Fibroblast of skin of left quadriceps (primary cell): ENCODE data around the gene DOCK4.
"Not testable (repeated sequence)": the region's sequence is repeated elsewhere in the genome, so short reads cannot be mapped to it uniquely, and the experiment has no call there.

Source experiments
- DNase-seq, 2 experiments: peaks; one replicate each; pipeline ENCODE4 v3.0.0-alpha.2; 2013; ENCODE audit warnings: low read depth in 2 of 2

The DOCK4 gene

DNA sequence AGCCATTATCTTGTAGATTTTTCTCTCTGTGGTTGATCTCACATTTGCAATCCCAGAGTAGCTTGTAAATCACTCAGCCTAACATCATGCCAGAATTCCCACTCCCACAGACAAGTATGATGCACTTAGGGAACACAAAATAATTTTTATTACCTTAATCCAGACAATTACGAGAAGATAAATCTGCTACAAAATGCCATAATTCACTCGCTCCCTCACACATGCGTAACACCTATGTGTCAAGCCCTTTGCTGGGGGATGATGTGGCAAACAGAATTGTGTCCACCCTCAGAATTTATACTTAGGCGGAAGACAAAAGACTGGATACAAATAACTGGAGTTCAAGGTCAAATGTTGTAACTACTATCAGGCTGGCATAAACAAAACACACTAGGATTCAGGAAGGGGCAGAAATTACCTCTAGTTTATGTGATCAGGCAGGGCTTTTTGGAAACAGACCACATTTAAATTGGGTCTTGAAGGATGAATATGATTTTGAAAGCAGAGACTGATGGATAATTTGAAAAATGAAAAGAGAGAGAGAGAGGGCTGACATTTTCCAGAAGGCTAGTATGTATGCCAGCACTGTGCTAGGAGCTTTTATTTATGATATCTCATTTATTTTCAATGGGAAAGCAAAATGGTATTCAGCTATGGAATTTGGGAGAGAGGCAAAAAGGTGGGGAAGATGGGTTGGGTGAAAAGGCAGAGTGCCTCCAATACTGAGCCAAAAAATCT lies 69.8 kb downstream of the DOCK4 start:
- DNase-seq, result no peak

DNA sequence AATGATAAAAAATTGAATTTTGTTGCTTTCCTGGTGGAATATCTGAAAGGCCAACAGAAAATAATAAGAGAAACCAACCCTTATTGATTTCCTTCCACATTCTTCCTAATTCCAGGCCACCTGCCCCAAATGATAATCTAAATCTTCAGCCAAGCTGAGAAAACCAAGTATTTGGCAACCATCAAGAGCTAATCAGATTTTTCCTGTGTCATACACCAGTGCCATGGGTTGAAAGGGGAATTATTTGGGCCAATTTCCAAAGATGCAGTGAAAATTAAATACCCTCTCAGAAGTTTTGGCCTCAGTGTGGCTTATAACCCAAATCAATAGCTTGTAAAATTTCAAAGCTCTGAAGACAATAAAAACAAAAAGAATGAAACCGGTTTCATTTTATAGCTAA lies 70.4 kb downstream of the DOCK4 start:
- no peak for DNase-seq

- DNase-seq, result no peak
Observed at GRCh38 chr7:112134039-112134438, 72.2 kb downstream of the DOCK4 start.

DNA sequence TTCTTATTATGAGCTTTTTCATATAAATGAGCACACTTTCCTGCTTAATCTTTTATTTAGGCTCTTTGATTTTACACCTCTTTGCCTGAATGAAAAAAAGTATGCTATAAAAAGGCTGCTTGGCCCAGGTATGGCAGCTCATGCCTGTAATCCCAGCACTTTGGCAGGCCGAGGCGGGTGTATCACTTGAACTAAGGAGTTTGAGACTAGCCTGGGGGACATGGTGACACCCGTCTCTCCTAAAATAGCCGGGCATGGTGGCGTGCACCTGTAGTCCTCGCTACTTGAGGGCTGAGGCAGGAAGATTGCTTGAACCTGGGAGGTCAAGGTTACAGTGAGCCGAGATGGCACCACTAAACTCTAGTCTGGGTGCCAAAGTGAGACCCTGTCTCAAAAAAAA lies 72.9 kb downstream of the DOCK4 start:
- no peak for DNase-seq

GRCh38 chr7:112132051-112132694 lies 74.0 kb downstream of the DOCK4 start:
- no peak for DNase-seq

DNA sequence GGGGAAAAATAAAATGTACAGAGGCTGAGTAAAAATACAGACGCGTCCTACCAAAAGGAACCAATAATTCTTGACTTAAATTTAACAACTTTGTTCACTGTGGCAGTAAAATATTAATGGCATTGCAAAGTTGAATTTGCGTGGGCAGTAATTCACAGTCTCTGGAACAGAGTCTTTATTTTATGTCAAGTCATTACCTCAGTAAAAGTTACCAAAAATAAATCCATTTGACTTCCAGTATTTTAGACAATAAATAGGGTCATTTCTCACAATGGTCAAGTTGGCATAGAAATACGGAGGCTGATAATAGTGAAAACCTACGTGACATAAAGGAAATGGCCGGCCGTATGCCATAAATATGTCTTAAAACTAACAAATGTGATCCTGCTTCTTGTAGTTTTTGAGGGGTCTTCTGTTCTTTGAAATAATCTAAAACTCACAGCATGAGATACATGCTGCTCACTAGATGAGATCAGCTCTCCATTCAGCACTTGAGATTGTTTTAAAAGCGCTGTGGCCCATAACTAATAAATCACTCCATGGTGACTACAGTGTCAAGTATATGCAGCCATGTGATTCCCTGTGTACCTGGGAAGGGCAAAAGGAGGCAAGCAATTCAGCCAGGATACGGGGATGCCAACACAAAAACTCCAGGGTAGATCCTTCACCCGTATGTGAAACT lies 75.3 kb downstream of the DOCK4 start:
- DNase-seq, result no peak

GRCh38 chr7:112129655-112130323 lies 76.4 kb downstream of the DOCK4 start:
- no peak for DNase-seq

DNA sequence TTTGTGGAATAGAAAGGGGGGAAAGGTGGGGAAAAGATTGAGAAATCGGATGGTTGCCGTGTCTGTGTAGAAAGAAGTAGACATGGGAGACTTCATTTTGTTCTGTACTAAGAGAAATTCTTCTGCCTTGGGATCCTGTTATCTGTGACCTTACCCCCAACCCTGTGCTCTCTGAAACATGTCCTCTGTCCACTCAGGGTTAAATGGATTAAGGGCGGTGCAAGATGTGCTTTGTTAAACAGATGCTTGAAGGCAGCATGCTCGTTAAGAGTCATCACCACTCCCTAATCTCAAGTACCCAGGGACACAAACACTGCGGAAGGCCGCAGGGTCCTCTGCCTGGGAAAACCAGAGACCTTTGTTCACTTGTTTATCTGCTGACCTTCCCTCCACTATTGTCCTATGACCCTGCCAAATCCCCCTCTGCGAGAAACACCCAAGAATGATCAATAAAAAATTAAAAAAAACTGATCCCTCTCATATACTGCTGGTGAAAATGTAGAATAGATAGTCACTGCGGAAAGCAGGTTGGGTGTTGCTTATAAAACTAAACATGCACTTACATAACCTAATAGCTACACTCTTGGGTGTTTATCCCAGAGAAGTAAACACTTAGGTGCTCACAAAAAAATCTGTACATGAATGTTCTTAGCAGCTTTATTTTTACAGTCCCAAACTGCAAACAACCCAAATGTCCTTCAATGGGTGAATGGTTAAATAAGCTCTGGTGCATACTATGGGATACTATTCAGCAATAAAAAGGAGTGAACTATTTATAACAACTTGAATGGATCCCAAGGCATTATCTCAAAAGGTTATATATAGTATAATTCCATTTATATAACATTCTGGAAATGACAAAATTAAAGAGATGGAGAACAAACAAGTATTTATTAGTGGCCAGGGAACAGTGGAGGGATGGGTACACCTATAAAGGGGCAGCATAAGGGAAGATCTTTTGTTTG lies 77.5 kb downstream of the DOCK4 start:
- not testable (repeated sequence) for DNase-seq

GRCh38 chr7:112128041-112128440 lies 78.2 kb downstream of the DOCK4 start:
- DNase-seq, result not testable (repeated sequence)

DNA sequence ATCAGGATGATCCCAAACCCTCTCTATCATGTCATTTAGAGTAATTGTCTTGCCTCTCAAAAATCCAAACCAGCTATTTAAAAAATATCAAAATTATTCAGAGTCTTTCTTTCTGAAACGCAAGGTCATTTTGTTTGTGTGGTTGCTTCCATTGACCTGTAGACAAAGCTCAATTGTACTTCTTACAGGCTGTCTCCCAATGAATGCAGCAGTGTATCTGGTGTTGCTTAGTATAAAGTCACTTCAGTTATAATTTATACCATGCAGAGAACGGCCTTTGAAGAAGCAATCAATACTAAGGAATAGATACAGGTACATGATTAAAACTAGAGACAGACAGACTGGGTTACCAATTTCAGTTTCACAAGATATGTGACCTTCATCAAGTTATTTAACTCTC lies 80.9 kb downstream of the DOCK4 start:
- no peak for DNase-seq

DNA sequence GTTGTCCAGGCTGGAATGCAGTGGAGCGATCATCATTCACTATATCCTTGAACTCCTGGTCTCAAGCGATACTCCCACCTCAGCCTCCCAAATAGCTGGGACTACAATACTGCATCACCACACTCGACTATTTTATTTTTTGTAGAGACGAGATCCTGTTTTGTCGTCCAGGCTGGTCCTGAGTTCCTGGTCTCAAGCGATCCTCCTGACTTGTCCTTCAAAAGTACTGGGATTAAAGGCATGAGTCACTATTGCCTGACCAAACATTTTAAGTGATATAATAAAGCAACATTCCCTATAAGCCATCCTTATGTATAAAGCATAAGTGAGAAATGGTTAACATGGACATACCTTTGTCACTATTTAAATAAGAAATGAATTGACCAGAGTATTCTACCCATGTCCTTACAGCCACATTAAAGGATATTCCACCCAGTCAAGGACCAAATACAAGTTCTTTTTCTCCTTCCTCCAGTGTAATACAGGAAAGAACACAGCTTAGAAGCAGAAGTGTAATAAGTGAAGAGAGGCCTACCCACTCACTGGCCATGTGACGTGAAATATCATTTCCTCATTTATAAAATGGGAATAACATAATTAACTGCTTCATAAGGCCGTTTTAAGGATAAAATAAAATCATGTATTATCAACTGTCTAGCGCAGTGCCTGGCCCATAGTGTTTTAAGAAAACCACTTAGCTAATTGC lies 82.0 kb downstream of the DOCK4 start:
- DNase-seq, result no peak

DNA sequence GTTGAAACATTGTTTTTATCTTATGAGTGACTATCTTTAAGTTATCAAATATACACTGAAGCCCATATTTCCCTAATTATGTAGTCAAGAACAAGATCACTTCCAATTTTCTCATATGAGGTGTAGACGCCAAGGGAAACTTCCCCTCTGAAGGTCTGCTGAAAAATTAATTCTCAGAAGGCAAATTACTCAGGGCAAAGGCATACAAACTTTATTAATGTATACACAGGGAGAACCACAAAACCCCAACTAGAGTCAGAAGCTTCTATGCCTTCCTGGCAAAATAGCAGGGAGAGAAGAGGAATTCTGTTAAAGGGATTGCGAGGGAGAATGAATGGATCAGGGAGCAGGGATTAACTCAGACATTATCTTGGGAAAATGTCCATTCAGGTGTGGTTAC lies 83.4 kb downstream of the DOCK4 start:
- DNase-seq, result no peak

DNA sequence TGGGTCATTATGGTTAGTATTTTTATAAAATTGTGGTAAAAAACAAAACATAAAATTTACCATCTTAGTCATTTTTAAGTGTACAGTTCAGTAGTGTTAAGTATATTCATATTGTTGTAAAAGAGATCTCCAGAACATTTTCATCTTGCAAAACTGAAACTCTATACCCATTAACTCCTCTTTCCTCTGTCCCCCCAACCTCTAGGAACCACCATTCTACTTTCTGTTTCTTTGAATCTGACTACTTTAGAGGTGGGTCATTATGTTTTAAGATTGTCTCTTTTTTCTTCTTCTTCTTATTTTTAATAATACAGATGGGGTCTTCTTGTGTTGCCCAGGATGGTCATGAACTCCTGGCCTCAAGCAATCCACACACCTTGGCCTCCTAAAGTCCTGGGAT lies 84.1 kb downstream of the DOCK4 start:
- no peak for DNase-seq

- DNase-seq, result no peak
Observed at GRCh38 chr7:112121318-112121717, 84.9 kb downstream of the DOCK4 start.

DNA sequence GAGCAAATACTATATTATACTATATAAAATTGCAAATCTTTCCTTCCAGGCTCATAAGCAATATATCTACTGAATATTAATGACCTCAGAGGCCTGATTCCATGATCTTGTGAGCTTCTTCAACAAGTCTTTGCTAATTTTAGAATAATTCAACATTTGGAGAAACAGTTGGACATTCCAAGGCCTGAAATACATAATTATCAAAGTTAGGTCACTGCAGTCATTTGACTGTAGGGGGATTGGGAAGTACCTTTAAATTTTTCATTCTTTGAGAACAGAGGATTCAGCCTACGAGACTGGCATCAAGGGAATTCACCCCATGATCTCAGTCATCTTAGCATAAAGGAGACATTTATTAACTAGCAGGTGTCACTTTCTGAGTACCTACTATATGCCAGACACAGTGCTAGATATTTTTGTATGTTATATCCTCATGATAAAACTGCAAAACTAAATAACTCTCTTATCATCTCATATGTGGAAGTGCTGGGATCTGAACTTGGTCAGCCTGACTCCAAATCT lies 85.4 kb downstream of the DOCK4 start:
- DNase-seq, result no peak

DNA sequence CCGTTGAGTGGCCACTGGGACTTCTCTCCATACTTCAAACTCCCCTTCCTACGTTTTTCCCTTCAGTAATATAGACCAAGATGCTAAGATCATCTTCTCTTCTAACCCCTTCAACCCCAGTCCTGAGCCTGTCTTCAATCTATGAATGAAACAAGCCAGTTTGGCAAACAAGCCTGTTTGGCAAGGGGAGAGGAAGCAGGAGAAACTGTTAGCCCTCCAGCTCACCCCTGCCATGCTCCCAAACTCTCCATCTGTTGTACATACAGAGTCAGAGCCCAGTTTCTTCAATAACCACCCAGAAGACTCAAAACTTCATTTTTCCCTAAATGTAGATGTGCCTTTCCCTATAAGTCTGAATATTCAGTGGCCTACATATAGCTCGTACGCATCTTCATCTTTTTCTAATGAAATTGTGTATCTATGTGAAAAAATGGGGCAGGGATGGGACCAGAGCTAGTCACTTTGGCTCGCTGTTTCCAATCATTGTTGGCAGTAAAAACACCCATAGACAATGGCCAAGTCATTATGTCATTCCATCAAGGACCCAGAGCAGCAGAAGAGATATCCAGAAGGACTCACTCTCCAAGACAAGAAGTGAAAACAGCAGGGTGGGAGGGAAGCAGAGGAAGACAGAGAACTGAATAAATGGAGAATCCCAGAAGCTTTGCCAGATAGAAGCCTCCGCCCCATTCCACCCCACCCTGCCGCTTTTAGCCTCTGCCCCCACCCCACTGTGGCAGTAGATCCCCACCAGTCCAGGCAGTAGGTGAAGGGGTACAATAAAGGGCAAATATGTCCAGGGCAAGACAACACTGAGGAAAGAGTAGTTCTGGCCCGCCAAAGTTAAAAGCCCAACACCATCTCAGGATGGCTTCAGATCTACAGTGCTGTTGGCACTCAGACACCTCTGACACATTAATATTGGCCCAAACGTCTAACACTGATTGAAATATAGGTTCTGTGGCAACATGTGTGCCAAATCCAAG lies 87.3 kb downstream of the DOCK4 start:
- DNase-seq, result no peak

- no peak for DNase-seq
Observed at GRCh38 chr7:112116894-112117293, 89.3 kb downstream of the DOCK4 start.

- no peak for DNase-seq
Observed at GRCh38 chr7:112116358-112116757, 89.8 kb downstream of the DOCK4 start.

DNA sequence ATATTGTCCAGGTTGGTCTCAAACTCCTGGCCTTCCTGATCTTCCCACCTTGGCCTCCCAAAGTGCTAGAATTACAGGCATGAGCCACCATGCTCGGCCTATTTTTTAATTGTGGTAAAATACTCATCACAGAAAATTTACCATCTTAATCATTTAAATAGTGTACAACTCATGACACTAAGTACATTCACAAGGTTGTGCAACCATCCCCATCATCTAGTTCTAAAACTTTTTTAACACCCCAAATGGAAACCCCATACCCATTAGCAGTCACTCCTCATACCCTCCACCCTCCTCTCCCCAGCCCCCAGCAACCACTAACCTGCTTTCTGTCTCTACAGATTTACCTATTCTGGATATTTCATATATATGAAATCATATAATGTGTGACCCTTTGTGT lies 90.3 kb downstream of the DOCK4 start:
- no peak for DNase-seq
